ENCODE measurements around the gene TSPAN4. TPM values are rescaled to one million over a fixed set of nuclear protein-coding genes. Genes with fewer than 3 reads are reported as not detected.

TSPAN4 gene
- polyA plus RNA-seq, 1 donor, result 27.8 TPM

- H3K27me3 ChIP-seq (ENCODE audit: control insufficient read depth, insufficient read depth, low read length), result no peaks in the 10 kb centered on the region
- peaks cover 29% of the 10 kb centered on the region for H3K36me3 ChIP-seq (ENCODE audit: control insufficient read depth, insufficient read depth, low read length)
- H3K4me1 ChIP-seq (ENCODE audit: control insufficient read depth, insufficient read depth, low read length), result no peaks in the 10 kb centered on the region
- WGBS (ENCODE audit: insufficient coverage, low lambda C conversion rate), result no CpG with 5 or more reads among the region's 27 CpGs
- no peak for DNase-seq
- H3K27ac ChIP-seq (ENCODE audit: low read length), result peak overlapping the region; percentile 10
- no peak overlapping the region for H3K4me3 ChIP-seq (ENCODE audit: low read length)
- peaks cover 3% of the 10 kb centered on the region for H3K9me3 ChIP-seq (ENCODE audit: control insufficient read depth, low read depth, low read length)
Measured at GRCh38 chr11:890794-891540, 48.3 kb downstream of the TSPAN4 start.

- peaks cover 3% of the 10 kb centered on the region for H3K9me3 ChIP-seq (ENCODE audit: control insufficient read depth, low read depth, low read length)
- WGBS (ENCODE audit: insufficient coverage, low lambda C conversion rate), result no CpG with 5 or more reads among the region's 13 CpGs
- no peaks in the 10 kb centered on the region for H3K4me1 ChIP-seq (ENCODE audit: control insufficient read depth, insufficient read depth, low read length)
- H3K4me3 ChIP-seq (ENCODE audit: low read length), result no peak overlapping the region
- H3K27me3 ChIP-seq (ENCODE audit: control insufficient read depth, insufficient read depth, low read length), result no peaks in the 10 kb centered on the region
- H3K36me3 ChIP-seq (ENCODE audit: control insufficient read depth, insufficient read depth, low read length), result peaks cover 16% of the 10 kb centered on the region
- H3K27ac ChIP-seq (ENCODE audit: low read length), result no peak overlapping the region
- no peak for DNase-seq
Measured at GRCh38 chr11:893008-893654, 50.5 kb downstream of the TSPAN4 start.

GRCh38 chr11:894575-895201, 52.0 kb downstream of the TSPAN4 start:
- Histone ChIP-seq H3K27ac (ENCODE audit: low read length) (no peak overlapping the region), H3K4me1 (ENCODE audit: control insufficient read depth, insufficient read depth, low read length) (no peaks in the 10 kb centered on the region), H3K9me3 (ENCODE audit: control insufficient read depth, low read depth, low read length) (peaks cover 3% of the 10 kb centered on the region), H3K27me3 (ENCODE audit: control insufficient read depth, insufficient read depth, low read length) (no peaks in the 10 kb centered on the region), H3K36me3 (ENCODE audit: control insufficient read depth, insufficient read depth, low read length) (peaks cover 24% of the 10 kb centered on the region), H3K4me3 (ENCODE audit: low read length) (no peak overlapping the region)
- DNase-seq, result no peak
- WGBS (ENCODE audit: insufficient coverage, low lambda C conversion rate), result no CpG with 5 or more reads among the region's 12 CpGs

GRCh38 chr11:895331-896110, 52.9 kb downstream of the TSPAN4 start:
- no CpG with 5 or more reads among the region's 26 CpGs for WGBS (ENCODE audit: insufficient coverage, low lambda C conversion rate)
- H3K4me1 ChIP-seq (ENCODE audit: control insufficient read depth, insufficient read depth, low read length), result no peaks in the 10 kb centered on the region
- no peak for DNase-seq
- H3K4me3 ChIP-seq (ENCODE audit: low read length), result no peak overlapping the region
- no peaks in the 10 kb centered on the region for H3K9me3 ChIP-seq (ENCODE audit: control insufficient read depth, low read depth, low read length)
- H3K27ac ChIP-seq (ENCODE audit: low read length), result no peak overlapping the region
- peaks cover 31% of the 10 kb centered on the region for H3K36me3 ChIP-seq (ENCODE audit: control insufficient read depth, insufficient read depth, low read length)
- no peaks in the 10 kb centered on the region for H3K27me3 ChIP-seq (ENCODE audit: control insufficient read depth, insufficient read depth, low read length)

GRCh38 chr11:897253-898142, 54.8 kb downstream of the TSPAN4 start:
- no CpG with 5 or more reads among the region's 17 CpGs for WGBS (ENCODE audit: insufficient coverage, low lambda C conversion rate)
- H3K36me3 ChIP-seq (ENCODE audit: control insufficient read depth, insufficient read depth, low read length), result peaks cover 44% of the 10 kb centered on the region
- no peaks in the 10 kb centered on the region for H3K4me1 ChIP-seq (ENCODE audit: control insufficient read depth, insufficient read depth, low read length)
- no peak for DNase-seq
- H3K9me3 ChIP-seq (ENCODE audit: control insufficient read depth, low read depth, low read length), result no peaks in the 10 kb centered on the region
- no peaks in the 10 kb centered on the region for H3K27me3 ChIP-seq (ENCODE audit: control insufficient read depth, insufficient read depth, low read length)
- H3K27ac ChIP-seq (ENCODE audit: low read length), result no peak overlapping the region
- H3K4me3 ChIP-seq (ENCODE audit: low read length), result no peak overlapping the region

GRCh38 chr11:898143-898511, 55.5 kb downstream of the TSPAN4 start:
- Histone ChIP-seq H3K27me3 (ENCODE audit: control insufficient read depth, insufficient read depth, low read length) (no peaks in the 10 kb centered on the region), H3K4me1 (ENCODE audit: control insufficient read depth, insufficient read depth, low read length) (no peaks in the 10 kb centered on the region), H3K9me3 (ENCODE audit: control insufficient read depth, low read depth, low read length) (no peaks in the 10 kb centered on the region), H3K27ac (ENCODE audit: low read length) (no peak overlapping the region), H3K4me3 (ENCODE audit: low read length) (no peak overlapping the region), H3K36me3 (ENCODE audit: control insufficient read depth, insufficient read depth, low read length) (peaks cover 50% of the 10 kb centered on the region)
- no CpG with 5 or more reads among the region's 10 CpGs for whole genome bisulfite sequencing (ENCODE audit: insufficient coverage, low lambda C conversion rate)
- no peak for DNase-seq

GRCh38 chr11:898540-899190, 56.0 kb downstream of the TSPAN4 start:
- DNase-seq, result no peak
- Histone ChIP-seq H3K4me3 (ENCODE audit: low read length) (no peak overlapping the region), H3K36me3 (ENCODE audit: control insufficient read depth, insufficient read depth, low read length) (peaks cover 53% of the 10 kb centered on the region), H3K9me3 (ENCODE audit: control insufficient read depth, low read depth, low read length) (no peaks in the 10 kb centered on the region), H3K4me1 (ENCODE audit: control insufficient read depth, insufficient read depth, low read length) (no peaks in the 10 kb centered on the region), H3K27ac (ENCODE audit: low read length) (no peak overlapping the region), H3K27me3 (ENCODE audit: control insufficient read depth, insufficient read depth, low read length) (no peaks in the 10 kb centered on the region)
- WGBS (ENCODE audit: insufficient coverage, low lambda C conversion rate), result no CpG with 5 or more reads among the region's 22 CpGs

GRCh38 chr11:899724-900123, 57.1 kb downstream of the TSPAN4 start:
- H3K4me3 ChIP-seq (ENCODE audit: low read length), result no peak overlapping the region

GRCh38 chr11:900545-900944, 57.9 kb downstream of the TSPAN4 start:
- H3K27ac ChIP-seq (ENCODE audit: low read length), result no peak overlapping the region
- no peak for DNase-seq
- no CpG with 5 or more reads among the region's 7 CpGs for WGBS (ENCODE audit: insufficient coverage, low lambda C conversion rate)
- no peaks in the 10 kb centered on the region for H3K9me3 ChIP-seq (ENCODE audit: control insufficient read depth, low read depth, low read length)
- H3K36me3 ChIP-seq (ENCODE audit: control insufficient read depth, insufficient read depth, low read length), result peaks cover 64% of the 10 kb centered on the region
- no peaks in the 10 kb centered on the region for H3K4me1 ChIP-seq (ENCODE audit: control insufficient read depth, insufficient read depth, low read length)
- H3K27me3 ChIP-seq (ENCODE audit: control insufficient read depth, insufficient read depth, low read length), result no peaks in the 10 kb centered on the region
- H3K4me3 ChIP-seq (ENCODE audit: low read length), result no peak overlapping the region

More at GRCh38 chr11:899724-900123, 57.1 kb downstream of the TSPAN4 start:
- no peaks in the 10 kb centered on the region for H3K9me3 ChIP-seq (ENCODE audit: control insufficient read depth, low read depth, low read length)
- H3K27ac ChIP-seq (ENCODE audit: low read length), result no peak overlapping the region
- no peaks in the 10 kb centered on the region for H3K4me1 ChIP-seq (ENCODE audit: control insufficient read depth, insufficient read depth, low read length)
- WGBS (ENCODE audit: insufficient coverage, low lambda C conversion rate), result no CpG with 5 or more reads among the region's 11 CpGs
- no peaks in the 10 kb centered on the region for H3K27me3 ChIP-seq (ENCODE audit: control insufficient read depth, insufficient read depth, low read length)
- DNase-seq, result no peak
- H3K36me3 ChIP-seq (ENCODE audit: control insufficient read depth, insufficient read depth, low read length), result peaks cover 60% of the 10 kb centered on the region

All from large intestine (tissue), 3 donors.